K562 (cell line): ENCODE measurements around the gene MAGI2. TPM values are rescaled to one million over a fixed set of nuclear protein-coding genes. Genes with fewer than 3 reads are reported as not detected.

ENCODE experiments used
- ATAC-seq: fragments of 200-7000 bp; cut with Tn5 transposase; 3 replicates; pipeline ENCODE4 v1.9.1; 2020; ENCODE audit warnings: moderate library complexity
- BruUV-seq: library from RNA; stranded (reverse); fragments of 400-500 nt; replicated peaks from 2 replicates; lab custom pipeline; 2021; lab: Mats Ljungman, UMichigan
- CTCF ChIA-PET: fragments of 300-600 bp; formaldehyde crosslinking; extraction: SDS; loops from one replicate; lab custom pipeline; 2021; ENCODE audit warnings: low intra/inter-chr PET ratio; lab: Yijun Ruan, JAX
- POLR2A ChIA-PET: fragments of 300-600, 350-650 bp; sonication (Branson Sonifier 250); formaldehyde crosslinking; extraction: SDS; loops from one replicate; lab custom pipeline; 2021; ENCODE audit warnings: antibody characterized with exemption, inconsistent platforms; lab: Yijun Ruan, JAX
- DNase-seq, 4 experiments: peaks; one replicate each; pipeline versions ENCODE4 v3.0.0 to v3.0.0-alpha.2; 2011 to 2018; ENCODE audit warnings: low spot score in 3 of 4, mixed read lengths in 3 of 4; ENCODE audit errors: extremely low read depth in 1 of 4
- FAIRE-seq: peaks from 2 replicates; lab custom pipeline; 2011; peaks lifted over from hg19 to GRCh38; lab: Jason Lieb, UNC
- H2AFZ ChIP-seq: 2 replicates; pipeline ENCODE4 v1.6.0; 2011; ENCODE audit warnings: low read depth, low read length, control low read depth, inconsistent platforms
- H3K27ac ChIP-seq: fragments of 200-600 bp; 3 replicates; pipeline ENCODE4 v1.8.0; 2011; ENCODE audit warnings: low read depth, mild to moderate bottlenecking, control low read depth, inconsistent platforms, low read length, moderate library complexity, mixed read lengths; ENCODE audit errors: extremely low read depth
- H3K27me3 ChIP-seq, 2 experiments: fragments of 300-600 bp in 1 of 2; 2 replicates in 1 of 2; 3 replicates in 1 of 2; pipeline versions ENCODE4 v1.6.0 to v1.8.0; 2011; ENCODE audit warnings: inconsistent platforms in 2 of 2, low read length in 2 of 2, mild to moderate bottlenecking in 1 of 2, mixed read lengths in 1 of 2, moderate library complexity in 1 of 2; ENCODE audit not compliant: control insufficient read depth in 2 of 2, insufficient read depth in 2 of 2
- H3K36me3 ChIP-seq: fragments of 300-600 bp; 3 replicates; pipeline ENCODE4 v1.8.0; 2011; ENCODE audit warnings: mild to moderate bottlenecking, low read length, inconsistent platforms; ENCODE audit not compliant: control insufficient read depth, insufficient read depth
- H3K4me1 ChIP-seq, 2 experiments: fragments of 200-600 bp in 1 of 2; replicated peaks in 1 of 2; 2 replicates in 1 of 2; 3 replicates in 1 of 2; pipeline versions ENCODE4 v1.5.1 to v1.8.0; 2011; ENCODE audit warnings: inconsistent platforms in 2 of 2, low read length in 2 of 2, mild to moderate bottlenecking in 1 of 2, mixed read lengths in 1 of 2, moderate library complexity in 1 of 2; ENCODE audit not compliant: control insufficient read depth in 2 of 2, insufficient read depth in 2 of 2
- H3K4me2 ChIP-seq: 2 replicates; pipeline ENCODE4 v1.6.1; 2011; ENCODE audit warnings: low read length, control low read depth, inconsistent platforms, mixed read lengths; ENCODE audit not compliant: insufficient read depth
- H3K4me3 ChIP-seq: fragments of 200-600 bp; sonication (generic), shearing (Covaris generic); 2 replicates; pipeline ENCODE4 v1.5.1; 2016; ENCODE audit warnings: control low read depth, inconsistent platforms
- H3K79me2 ChIP-seq: fragments of 200-600 bp; 3 replicates; pipeline ENCODE4 v1.8.0; 2011; ENCODE audit warnings: low read length, inconsistent platforms; ENCODE audit not compliant: control insufficient read depth, insufficient read depth
- H3K9ac ChIP-seq, 2 experiments: 2 replicates each; pipeline versions ENCODE4 v1.6.0 to v1.6.1; 2011; ENCODE audit warnings: low read depth in 2 of 2, low read length in 2 of 2, control low read depth in 1 of 2, inconsistent platforms in 1 of 2, mild to moderate bottlenecking in 1 of 2, mixed read lengths in 1 of 2; ENCODE audit not compliant: insufficient read depth in 1 of 2
- H3K9me1 ChIP-seq: one replicate; pipeline ENCODE4 v1.6.0; 2011; ENCODE audit warnings: inconsistent platforms, mild to moderate bottlenecking, low read length, moderate library complexity; ENCODE audit not compliant: control insufficient read depth, insufficient read depth
- H3K9me3 ChIP-seq: replicated peaks from 2 replicates; pipeline ENCODE4 v1.5.1; 2011; ENCODE audit warnings: low read depth, low read length, inconsistent platforms; ENCODE audit not compliant: control insufficient read depth, insufficient read depth
- H4K20me1 ChIP-seq: replicated peaks from 2 replicates; pipeline ENCODE4 v1.6.1; 2011; ENCODE audit warnings: low read length, inconsistent platforms, mixed read lengths; ENCODE audit not compliant: control insufficient read depth, insufficient read depth
- BCOR ChIP-seq: fragments of 450-650 bp; IDR thresholded peaks from 2 replicates; pipeline ENCODE4 v1.6.1; 2016
- ELF4 ChIP-seq: fragments of 450-650 bp; formaldehyde crosslinking; IDR thresholded peaks from 2 replicates; pipeline ENCODE4 v1.4.0; 2022; ENCODE audit warnings: missing genetic modification characterization
- EZH2 ChIP-seq: IDR thresholded peaks from 2 replicates; pipeline ENCODE4 v1.6.1; 2012; ENCODE audit warnings: low read depth, mild to moderate bottlenecking, inconsistent platforms, low read length, borderline replicate concordance
- FOXA1 ChIP-seq: fragments of 450-650 bp; IDR thresholded peaks from 2 replicates; pipeline ENCODE4 v1.6.1; 2016; ENCODE audit warnings: mild to moderate bottlenecking, borderline replicate concordance
- HDGF ChIP-seq: fragments of 450-650 bp; IDR thresholded peaks from 2 replicates; pipeline ENCODE4 v1.6.1; 2016
- KDM1A ChIP-seq, 2 experiments: fragments of 450-650 bp; IDR thresholded peaks; 2 replicates each; pipeline ENCODE4 v1.6.1; 2016; ENCODE audit warnings: mild to moderate bottlenecking in 2 of 2
- TAF9B ChIP-seq: fragments of 450-650 bp; IDR thresholded peaks from 2 replicates; pipeline ENCODE4 v1.6.1; 2018; ENCODE audit warnings: mild to moderate bottlenecking; ENCODE audit not compliant: partially characterized antibody
- ZC3H11A ChIP-seq: IDR thresholded peaks from 2 replicates; pipeline ENCODE4 v1.6.1; 2012; ENCODE audit warnings: low read depth, low read length, improper control_type of control experiment
- ZNF217 ChIP-seq: sonication (generic); formaldehyde crosslinking; IDR thresholded peaks from 2 replicates; pipeline ENCODE4 v1.8.0; 2022; ENCODE audit warnings: mild to moderate bottlenecking, missing genetic modification reagents
- ZNF551 ChIP-seq: fragments of 250-450 bp; sonication (Bioruptor Pico); IDR thresholded peaks from 2 replicates; pipeline ENCODE4 v1.5.0; 2021; ENCODE audit warnings: mild to moderate bottlenecking, moderate library complexity
- WGBS: fragments of 100-300 bp; shearing (Covaris generic); methylation state at CpG from one replicate; pipeline ENCODE4 v1.1.6; 2016; ENCODE audit warnings: low coverage, mixed read lengths; ENCODE audit not compliant: insufficient coverage; ENCODE audit errors: missing lambda C conversion rate; 5-methylcytosine and 5-hydroxymethylcytosine counted together
- in situ Hi-C: fragments of 300-500 bp; cut with MboI; formaldehyde crosslinking; loops from 4 replicates; pipeline ENCODE4 v1.15.0; 2018; ENCODE audit warnings: inconsistent platforms, mixed read lengths
- intact Hi-C: fragments of 100-400 bp; cut with micrococcal nuclease; formaldehyde crosslinking; loops from 2 replicates; pipeline ENCODE4 v1.14.2; 2022
- polyA plus RNA-seq, 8 experiments: library from polyadenylated mRNA; depleted of rRNA in 4 of 8; stranded (reverse) in 5 of 8; unstranded in 3 of 8; fragments of >200 nt; fragmentation: Nextera tagmentation in 2 of 8; fragmentation: Illumina TruSeq in 1 of 8; extraction: Ambion mirVana in 2 of 8; extraction: Trizol in 1 of 8; gene quantifications; 2 replicates each; pipeline versions ENCODE4 v1.2.1 to v1.2.3, GENCODE V29; 2011 to 2014; ENCODE audit warnings: inconsistent platforms in 1 of 8, missing spikeins in 1 of 8
- total RNA-seq, 7 experiments: library from RNA; depleted of rRNA in 6 of 7; stranded (reverse); fragments of >200 nt in 6 of 7; fragmentation: Illumina TruSeq in 2 of 7; extraction: Trizol in 2 of 7; gene quantifications; 2 replicates each; pipeline versions ENCODE4 v1.2.1 to v1.2.3, GENCODE V29; 2011 to 2021; ENCODE audit warnings: low replicate concordance in 1 of 7
- TF ChIP-seq, protein P1 (sequence below): IDR thresholded peaks from 3 replicates; pipeline ENCODE4 v1.6.1; 2011; ENCODE audit warnings: borderline replicate concordance, mild to moderate bottlenecking; ENCODE audit not compliant: insufficient read length, insufficient read depth
- TF ChIP-seq, protein P2 (sequence below): IDR thresholded peaks from 2 replicates; pipeline ENCODE4 v1.6.1; 2012; ENCODE audit warnings: low read depth, low read length, improper control_type of control experiment, borderline replicate concordance

MAGI2 gene
- total and polyA plus RNA-seq, 9 of the 15 experiments (the other 6 are each of a cell fraction or from before 2014, with no cell fraction given): 0.27 to 1.4 (median 0.70) TPM

DNA sequence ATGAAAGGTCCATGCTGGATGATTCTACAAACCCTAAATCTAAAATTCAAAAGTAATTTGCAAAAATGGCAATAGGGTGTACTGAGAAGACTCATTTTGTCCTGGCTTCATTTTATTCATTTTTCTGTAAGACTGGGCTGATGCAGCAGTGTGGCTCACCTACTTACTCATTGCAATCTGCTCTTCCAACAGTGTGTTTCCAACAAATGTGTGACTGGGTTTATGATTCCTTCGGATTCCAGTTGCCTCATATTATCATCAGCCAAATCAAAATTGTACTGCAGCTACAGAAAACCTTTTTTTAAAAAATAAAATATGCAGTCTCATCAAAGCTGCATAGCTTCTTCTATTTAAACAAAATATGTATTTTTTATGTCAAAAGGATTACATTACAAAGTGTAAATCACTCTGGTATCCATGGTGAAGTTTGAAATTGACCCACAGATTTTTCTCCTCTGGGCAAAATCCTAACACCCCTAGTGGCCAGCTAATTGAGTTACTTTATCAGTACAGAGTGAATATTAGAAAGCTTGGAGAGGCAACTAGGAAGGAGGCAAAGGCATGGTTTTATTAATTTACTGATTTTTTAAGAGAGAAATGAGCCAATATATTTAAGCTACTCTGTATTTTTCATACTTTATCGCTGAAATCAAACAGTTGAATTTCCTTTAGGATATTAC lies 390.3 kb downstream of the MAGI2 start:
- TF ChIP-seq FOXA1 (no peak), HDGF (no peak), KDM1A (IDR thresholded peaks at IDR 0.05) (no peak), BCOR (no peak), ELF4 (no peak), ZC3H11A (no peak), EZH2 (no peak), ZNF551 (CRISPR knock-in tag) (no peak), ZNF217 (CRISPR knock-in tag) (no peak), TAF9B (no peak)
- TF ChIP-seq, protein P1, sequence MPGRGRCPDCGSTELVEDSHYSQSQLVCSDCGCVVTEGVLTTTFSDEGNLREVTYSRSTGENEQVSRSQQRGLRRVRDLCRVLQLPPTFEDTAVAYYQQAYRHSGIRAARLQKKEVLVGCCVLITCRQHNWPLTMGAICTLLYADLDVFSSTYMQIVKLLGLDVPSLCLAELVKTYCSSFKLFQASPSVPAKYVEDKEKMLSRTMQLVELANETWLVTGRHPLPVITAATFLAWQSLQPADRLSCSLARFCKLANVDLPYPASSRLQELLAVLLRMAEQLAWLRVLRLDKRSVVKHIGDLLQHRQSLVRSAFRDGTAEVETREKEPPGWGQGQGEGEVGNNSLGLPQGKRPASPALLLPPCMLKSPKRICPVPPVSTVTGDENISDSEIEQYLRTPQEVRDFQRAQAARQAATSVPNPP: no peak
- TF ChIP-seq, protein P2, sequence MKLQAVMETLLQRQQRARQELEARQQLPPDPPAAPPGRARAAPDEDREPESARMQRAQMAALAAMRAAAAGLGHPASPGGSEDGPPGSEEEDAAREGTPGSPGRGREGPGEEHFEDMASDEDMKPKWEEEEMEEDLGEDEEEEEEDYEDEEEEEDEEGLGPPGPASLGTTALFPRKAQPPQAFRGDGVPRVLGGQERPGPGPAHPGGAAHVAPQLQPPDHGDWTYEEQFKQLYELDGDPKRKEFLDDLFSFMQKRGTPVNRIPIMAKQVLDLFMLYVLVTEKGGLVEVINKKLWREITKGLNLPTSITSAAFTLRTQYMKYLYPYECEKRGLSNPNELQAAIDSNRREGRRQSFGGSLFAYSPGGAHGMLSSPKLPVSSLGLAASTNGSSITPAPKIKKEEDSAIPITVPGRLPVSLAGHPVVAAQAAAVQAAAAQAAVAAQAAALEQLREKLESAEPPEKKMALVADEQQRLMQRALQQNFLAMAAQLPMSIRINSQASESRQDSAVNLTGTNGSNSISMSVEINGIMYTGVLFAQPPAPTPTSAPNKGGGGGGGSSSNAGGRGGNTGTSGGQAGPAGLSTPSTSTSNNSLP: no peak
- FAIRE-seq: no peak
- Histone ChIP-seq H3K9me1 (no peaks in the 10 kb centered on the region), H3K4me2 (no peak overlapping the region), H3K4me1 (no peaks in the 10 kb centered on the region), H3K4me3 (no peak overlapping the region), H3K9me3 (no peaks in the 10 kb centered on the region), H3K27ac (no peak overlapping the region), H3K9ac (no peak overlapping the region), H3K27me3 (no peaks in the 10 kb centered on the region), H2AFZ (no peak overlapping the region), H3K79me2 (no peaks in the 10 kb centered on the region), H4K20me1 (no peaks in the 10 kb centered on the region), H3K36me3 (no peaks in the 10 kb centered on the region)
- intact Hi-C loops (no loop called here), in situ Hi-C loops (no loop called here)
- DNase-seq: no peak
- 0% methylated on average over 2 of the region's 2 CpGs for whole genome bisulfite sequencing
- no TSS peak for BruUV-seq
- no peak for ATAC-seq
- ChIA-PET POLR2A (interaction anchor here (0.7 kb wide), 1 partner anchor 9 kb away, joined by 4 read pairs; no protein-coding TSS in a partner anchor), CTCF (no interaction called here)
